Muscle of back (tissue), 11 donors: ENCODE measurements around the gene IFT122. TPM values are rescaled to one million over a fixed set of nuclear protein-coding genes. Genes with fewer than 3 reads are reported as not detected.

Experiments
- DNase-seq, 3 donors: peaks; one replicate each; pipeline versions ENCODE4 v3.0.0 to v3.0.0-alpha.2; 2013
- polyA plus RNA-seq, 10 donors: library from polyadenylated mRNA; unstranded; fragments of 120-200 nt; gene quantifications; one replicate each; pipeline ENCODE4 v1.2.1, GENCODE V29; 2013; ENCODE audit not compliant: insufficient read length in 10 of 10

The IFT122 gene
- polyA plus RNA-seq, 10 donors: 19.7 to 45.8 (median 31.7) TPM

DNA sequence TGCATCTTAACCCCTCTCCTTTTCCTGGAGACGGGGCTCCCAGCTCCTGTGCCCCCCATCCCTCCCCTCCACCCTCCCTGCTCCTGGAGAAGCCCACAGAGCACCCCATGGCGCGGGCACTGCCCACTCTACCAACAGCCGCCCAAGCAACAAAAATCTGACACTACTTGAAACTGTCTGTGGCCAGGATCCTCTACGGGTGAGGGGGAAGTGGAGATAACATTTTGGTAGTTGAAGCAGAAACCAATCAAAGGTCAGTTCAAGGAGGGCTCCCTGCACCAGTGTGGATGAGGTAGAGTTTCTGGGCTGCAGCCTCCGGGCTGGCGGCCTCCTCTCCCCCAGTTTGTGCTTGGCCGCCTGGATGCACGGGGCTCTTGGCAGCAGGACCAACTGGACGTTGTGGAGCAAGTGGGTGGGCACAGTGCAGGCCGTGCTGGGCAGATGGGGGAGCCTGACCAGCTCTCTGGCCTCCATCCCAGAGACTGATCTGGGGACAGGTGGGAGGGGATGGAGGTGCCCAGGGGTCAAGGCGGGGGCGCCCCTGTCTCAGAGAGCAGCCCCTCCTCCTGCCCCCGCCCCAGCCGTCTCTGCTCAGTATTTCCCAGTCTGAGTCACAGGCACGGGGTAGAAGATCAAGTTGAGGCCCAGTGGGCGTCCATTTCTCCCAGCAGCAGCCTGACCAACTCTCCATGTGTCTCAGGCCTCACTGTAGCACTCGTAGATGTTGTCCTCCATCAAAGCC lies 115.8 kb downstream of the IFT122 start:
- no peak for DNase-seq

GRCh38 chr3:129556358-129556695 lies 116.3 kb downstream of the IFT122 start:
- no peak for DNase-seq

DNA sequence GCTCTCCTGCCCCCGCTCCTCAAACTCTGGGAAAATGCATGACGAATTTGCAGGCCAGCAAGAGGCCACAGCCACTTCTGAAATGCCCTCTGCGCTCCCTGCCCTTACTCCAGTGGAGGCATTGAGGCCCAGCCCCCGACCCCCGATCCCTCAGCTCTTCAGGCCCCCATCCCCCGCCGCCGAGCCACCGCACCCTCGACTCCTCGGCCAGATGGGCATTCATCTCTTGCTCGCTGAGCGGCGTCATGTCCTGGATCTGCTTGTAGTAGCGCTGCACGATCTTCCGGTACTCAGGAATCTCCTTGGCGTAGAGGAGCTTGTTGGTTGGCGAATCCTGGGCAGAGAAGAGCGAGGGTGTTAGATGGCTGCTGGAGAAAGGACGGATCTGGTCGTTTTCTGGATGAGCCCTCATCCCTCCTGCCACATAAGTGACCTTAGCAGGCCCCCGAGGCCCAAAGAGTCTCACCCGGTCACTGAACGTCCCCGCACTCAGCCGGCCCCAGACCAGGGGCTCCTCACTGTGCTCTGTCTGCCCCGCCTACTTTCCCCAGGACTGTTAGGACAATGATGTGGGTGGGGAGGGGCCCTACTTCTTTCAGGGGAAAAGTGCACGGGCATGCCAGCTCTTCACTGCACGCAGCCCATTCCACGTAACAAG lies 117.0 kb downstream of the IFT122 start:
- no peak for DNase-seq

GRCh38 chr3:129557548-129557894 lies 117.5 kb downstream of the IFT122 start:
- peak in 2 of 3 donors; percentile 62 to 80 for DNase-seq

- DNase-seq: no peak
These were observed 118.2 kb downstream of the IFT122 start for GRCh38 chr3:129558081-129558771.

DNA sequence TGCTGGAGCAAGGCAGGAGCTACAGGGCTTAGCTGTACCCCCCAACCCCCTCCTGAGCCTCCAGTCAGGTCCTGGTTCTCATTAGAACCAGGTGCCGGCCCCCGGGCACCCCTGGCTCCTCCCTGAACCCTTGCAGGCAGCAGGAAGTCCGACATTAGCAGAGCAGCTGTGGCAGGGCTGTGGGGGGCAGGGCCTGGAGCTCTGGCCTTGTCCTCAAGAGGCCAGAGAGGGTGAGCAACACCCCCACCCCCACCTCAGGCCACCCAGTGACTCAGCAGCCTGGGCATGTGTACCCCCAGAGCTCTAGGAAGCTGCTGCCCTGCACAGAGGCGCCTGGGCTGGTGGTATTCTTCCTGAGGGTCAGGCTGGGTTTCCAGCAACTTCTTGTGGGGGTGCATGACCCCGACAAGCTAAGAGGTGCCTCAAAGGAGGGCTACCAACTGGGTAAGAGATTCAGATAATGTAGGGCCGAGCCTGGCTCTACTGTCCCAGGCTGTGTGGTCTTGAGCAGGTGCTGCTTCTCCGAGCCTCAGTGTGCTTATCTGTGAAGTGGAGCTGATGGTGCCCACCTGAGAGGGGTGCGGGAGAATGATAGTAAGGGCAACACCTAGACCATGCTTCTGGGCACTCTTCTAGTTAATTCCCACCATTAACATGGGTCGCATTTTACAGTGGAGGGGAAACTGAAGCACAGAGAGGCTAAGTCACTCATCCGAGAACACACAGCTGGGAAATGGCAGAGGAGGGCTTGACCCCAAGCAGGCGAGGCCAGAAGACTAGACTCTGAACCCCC lies 118.9 kb downstream of the IFT122 start:
- no peak for DNase-seq

GRCh38 chr3:129559565-129560079 lies 119.6 kb downstream of the IFT122 start:
- DNase-seq: no peak

DNA sequence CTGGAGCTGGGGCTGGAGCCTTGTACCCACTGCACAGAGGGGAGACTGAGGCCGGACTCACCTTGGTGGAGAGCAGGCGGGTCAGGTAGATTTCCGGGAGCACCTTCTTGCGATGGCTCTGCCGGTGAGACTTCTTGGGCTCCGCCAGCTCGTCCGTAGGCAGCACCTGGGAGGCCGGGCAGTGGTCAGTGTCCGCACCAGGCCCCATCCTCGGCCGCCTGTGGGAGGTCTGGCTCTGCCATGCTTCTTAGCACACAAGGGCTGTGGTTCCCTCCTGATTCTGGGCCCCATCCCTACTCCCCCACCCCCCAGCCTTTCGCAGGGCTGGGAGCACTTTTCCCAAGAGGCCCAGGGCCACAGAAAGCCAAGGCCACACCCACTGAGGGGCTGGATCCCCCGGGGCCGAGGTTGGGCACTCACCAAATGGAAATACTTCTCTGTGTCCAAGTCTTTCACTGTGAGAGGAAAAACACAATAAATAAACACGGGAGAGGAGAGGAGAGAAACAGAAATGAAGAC lies 120.3 kb downstream of the IFT122 start:
- peak in 1 of 3 donors; percentile 75 for DNase-seq

- DNase-seq: peak; percentile 74 to 92 (median 75)
These were observed 121.0 kb downstream of the IFT122 start for GRCh38 chr3:129560911-129561594.

- no peak for DNase-seq
These were observed 121.7 kb downstream of the IFT122 start for GRCh38 chr3:129561619-129562248.

- DNase-seq: no peak
These were observed 122.8 kb downstream of the IFT122 start for GRCh38 chr3:129562803-129563202.

DNA sequence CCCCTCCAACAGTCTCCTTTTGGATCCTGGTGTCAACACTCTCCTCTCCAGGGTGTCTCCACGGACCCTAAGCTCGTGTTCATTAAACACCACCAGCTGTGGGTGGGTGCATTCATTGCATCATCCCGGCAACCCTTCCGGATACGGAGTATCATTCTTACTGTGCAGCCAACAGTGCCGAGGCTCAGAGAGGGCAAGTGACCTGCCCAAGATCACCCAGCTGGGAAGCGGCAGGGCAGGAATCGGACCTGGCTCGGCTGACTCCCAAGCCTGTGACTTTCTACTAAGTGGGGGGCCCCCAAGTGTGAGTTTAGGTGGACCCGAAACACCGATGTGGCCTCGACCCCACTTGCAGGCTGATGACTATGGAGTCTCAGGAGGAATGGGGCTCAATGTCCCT lies 123.3 kb downstream of the IFT122 start:
- DNase-seq: no peak

GRCh38 chr3:129563850-129564535 lies 124.0 kb downstream of the IFT122 start:
- DNase-seq: no peak

DNA sequence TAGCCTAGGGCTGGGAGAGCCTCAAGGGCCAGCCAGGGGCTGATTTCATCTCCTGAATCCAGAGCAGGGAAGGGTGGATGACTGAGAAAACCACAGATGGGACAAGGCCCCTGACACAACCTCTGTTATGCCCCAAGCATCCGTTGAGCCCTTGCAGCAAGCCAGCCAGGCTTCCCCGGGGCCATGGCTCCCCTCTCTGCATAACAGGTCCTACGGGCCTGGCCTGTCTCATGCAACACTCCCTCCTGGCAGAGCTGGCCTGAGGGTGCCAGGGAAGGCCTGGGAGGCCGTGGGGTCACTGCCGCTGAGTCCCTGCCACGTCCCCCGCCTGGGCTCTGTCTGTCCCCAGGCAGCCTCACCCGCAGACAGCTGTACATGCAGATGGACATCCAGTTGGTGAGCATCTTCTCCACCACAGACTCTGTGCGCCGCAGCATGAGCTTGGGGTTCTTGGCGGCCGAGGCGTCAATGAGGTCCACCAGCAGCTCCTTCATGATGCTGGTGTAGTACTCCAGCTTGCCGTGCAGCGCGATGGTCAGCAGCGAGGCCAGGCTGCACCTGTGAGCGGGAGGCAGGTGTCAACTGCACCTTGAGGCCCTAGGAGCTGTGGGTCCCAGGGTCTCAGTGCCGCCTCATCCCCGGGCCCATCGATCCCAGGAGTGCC lies 125.1 kb downstream of the IFT122 start:
- DNase-seq: no peak

DNA sequence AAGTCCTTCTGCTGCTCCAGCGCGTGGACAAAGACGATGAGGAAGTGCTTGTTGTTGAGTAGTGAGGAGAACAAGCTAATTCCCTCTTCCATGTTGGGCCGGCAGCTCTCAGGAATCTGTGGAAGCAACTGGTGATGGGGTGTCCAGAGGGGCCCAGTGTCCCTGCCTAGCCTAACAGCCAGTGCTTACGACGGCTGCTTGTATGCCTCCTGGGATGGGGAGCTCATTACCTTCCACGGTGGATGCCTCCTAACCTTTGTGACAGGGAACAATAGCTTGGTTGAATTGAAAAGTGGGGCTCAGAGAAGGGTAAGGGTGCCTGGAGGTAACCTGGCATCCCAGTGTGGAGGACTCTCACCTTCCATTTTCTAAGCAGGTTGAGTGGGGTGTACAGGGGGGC lies 125.9 kb downstream of the IFT122 start:
- no peak for DNase-seq

GRCh38 chr3:129567176-129567705 lies 127.2 kb downstream of the IFT122 start:
- peak in 2 of 3 donors; percentile 48 to 87 for DNase-seq

GRCh38 chr3:129567939-129568338 lies 127.9 kb downstream of the IFT122 start:
- DNase-seq: no peak

DNA sequence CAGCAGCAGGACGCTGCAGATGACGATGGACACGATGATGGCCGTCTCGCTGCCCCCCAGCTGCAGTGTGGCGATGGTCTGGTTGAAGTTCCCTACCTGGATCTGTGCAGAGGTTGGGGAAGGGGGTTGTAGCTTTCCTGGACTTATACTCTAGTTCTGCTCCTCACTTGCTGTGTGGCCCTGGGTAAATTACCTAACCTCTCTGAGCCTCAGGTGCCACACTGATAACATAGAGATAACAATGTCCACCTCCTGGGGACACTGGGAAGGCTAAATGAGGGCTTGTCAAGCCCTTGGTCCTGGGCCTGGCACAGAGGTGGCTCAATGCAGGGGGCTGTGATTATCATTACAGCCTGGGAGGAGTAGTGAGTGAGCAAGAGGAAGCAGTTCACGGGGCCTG lies 129.8 kb downstream of the IFT122 start:
- no peak for DNase-seq
